ENCODE data around the gene RIF1.

Gene RIF1

DNA sequence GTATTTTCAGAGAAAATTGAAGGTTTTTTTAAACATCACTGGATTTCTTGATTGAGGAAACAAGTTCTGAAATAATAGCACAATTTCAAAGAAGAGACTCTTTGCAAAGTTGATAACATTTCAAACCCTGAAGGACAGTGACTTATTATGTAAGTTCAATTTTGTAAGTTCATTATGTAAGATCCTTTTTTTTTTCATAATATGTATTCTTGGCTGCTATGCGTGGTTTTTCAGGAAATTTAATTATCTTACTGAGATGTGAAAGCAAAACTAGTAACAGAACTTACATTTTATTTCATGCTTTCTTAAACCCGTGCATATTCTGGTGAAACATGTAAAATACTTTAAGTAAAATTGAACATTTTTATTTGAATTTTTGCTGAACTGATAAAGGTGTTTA is 65.4 kb downstream of the RIF1 start:
- TF ChIP-seq, protein P1, sequence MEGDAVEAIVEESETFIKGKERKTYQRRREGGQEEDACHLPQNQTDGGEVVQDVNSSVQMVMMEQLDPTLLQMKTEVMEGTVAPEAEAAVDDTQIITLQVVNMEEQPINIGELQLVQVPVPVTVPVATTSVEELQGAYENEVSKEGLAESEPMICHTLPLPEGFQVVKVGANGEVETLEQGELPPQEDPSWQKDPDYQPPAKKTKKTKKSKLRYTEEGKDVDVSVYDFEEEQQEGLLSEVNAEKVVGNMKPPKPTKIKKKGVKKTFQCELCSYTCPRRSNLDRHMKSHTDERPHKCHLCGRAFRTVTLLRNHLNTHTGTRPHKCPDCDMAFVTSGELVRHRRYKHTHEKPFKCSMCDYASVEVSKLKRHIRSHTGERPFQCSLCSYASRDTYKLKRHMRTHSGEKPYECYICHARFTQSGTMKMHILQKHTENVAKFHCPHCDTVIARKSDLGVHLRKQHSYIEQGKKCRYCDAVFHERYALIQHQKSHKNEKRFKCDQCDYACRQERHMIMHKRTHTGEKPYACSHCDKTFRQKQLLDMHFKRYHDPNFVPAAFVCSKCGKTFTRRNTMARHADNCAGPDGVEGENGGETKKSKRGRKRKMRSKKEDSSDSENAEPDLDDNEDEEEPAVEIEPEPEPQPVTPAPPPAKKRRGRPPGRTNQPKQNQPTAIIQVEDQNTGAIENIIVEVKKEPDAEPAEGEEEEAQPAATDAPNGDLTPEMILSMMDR (conservative IDR thresholded peaks at IDR 0.05) = no peak
- TF ChIP-seq ZFX (IDR thresholded peaks at IDR 0.05) = no peak
- no peak overlapping the region for H3K27ac ChIP-seq

DNA sequence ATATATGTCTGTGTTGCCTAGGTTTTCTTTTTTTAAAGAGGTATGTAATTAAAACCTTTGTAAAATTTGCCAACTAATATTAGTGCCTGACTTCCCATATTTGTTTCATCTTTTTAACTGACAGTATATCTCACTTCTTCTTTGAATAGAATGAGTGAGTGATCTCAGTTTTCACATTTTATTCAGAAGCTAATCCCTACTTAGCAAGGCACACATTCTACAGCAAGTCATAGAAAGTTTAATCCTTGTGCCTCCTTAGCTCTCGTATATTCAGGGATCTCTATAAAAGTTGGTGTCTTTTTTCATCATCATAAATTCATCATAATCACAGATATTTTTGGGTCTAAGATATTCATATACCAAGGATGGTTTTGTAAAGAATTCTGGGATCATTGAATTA is 66.6 kb downstream of the RIF1 start:
- H3K27ac ChIP-seq = no peak overlapping the region
- TF ChIP-seq, protein P1 (conservative IDR thresholded peaks at IDR 0.05) = no peak
- TF ChIP-seq ZFX (IDR thresholded peaks at IDR 0.05) = no peak

DNA sequence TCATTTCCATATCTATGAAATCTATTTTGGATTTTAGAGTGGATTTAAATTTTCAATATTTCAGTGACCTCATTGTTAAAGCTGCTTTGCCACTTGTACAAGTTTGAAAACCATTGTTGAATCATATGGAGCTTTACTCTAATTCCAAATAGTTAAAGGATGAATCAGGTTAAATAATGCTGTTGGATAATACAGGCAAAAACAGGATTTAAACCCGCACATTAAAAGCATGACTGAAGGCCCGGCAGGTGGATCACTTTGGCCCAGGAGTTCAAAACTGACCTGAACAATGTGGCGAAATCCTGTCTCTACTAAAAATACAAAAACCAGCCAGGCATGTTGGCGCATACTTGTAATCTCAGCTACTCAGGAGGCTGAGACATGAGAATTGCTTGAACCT is 68.3 kb downstream of the RIF1 start:
- no peak overlapping the region for H3K27ac ChIP-seq
- TF ChIP-seq, protein P1 (conservative IDR thresholded peaks at IDR 0.05) = no peak
- no peak for TF ChIP-seq ZFX (IDR thresholded peaks at IDR 0.05)

DNA sequence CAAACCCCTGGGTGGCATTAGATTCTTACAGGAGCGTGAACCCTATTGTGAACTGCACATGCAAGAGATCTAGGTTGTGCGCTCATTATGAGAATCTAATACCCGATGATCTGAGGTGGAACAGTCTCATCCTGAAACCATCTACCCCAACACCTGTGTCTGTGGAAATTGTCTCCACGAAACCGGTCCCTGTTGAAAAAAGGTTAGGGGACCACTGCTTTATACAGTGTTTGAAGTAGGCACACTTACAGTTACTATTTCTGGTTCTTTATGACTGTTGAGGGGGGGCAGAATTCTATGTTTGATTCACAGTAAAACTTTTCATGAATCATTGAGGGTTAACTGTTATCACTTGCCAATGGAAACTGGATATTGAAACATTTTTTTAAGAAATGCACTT is 72.0 kb downstream of the RIF1 start:
- TF ChIP-seq, protein P1 (conservative IDR thresholded peaks at IDR 0.05) = no peak
- TF ChIP-seq ZFX (IDR thresholded peaks at IDR 0.05) = no peak
- H3K27ac ChIP-seq = no peak overlapping the region

DNA sequence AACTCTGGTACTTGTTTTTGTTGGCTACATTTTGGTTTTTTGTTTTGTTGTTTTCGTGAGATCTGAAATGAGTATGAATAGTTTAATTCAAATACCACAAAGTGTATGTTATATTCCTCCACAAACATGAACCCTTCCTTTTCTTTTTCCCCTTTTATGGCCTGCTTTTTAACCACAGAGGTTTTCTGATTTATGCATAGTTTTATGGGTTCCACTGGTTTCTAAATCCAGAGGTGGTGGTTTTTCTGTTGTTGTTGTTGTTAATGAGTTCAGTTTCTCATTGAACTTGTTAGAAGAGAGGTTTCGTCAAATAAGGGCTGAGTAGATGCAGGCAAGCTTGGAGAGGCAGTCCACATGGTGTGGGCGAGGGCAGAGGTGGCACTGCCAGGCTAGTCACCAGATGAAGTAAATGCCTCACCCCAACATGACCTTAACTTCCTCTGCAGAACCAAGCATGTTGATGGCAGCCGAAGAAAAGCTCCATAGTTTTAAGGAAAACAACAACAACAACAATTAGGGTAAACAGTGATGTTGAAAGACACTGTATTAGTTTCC is 72.5 kb downstream of the RIF1 start:
- TF ChIP-seq, protein P1 (conservative IDR thresholded peaks at IDR 0.05) = no peak
- no peak for TF ChIP-seq ZFX (IDR thresholded peaks at IDR 0.05)
- H3K27ac ChIP-seq = no peak overlapping the region

DNA sequence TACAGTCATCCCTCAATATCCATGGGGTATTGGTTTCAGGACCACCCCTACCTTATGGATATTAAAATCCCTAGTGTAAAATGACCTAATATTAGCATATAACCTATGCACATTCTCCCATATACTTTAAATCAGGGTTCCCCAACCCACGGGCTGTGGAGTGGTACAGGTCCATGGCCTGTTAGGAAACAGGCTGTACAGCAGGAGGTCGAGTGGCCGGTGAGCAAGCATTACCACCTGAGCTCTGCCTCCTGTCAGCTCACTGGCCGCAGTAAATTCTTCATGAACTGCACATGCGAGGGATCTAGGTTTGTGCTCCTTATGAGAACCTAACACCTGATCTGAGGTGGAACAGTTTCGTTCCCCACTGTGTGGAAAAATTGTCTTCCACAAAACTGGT is 73.8 kb downstream of the RIF1 start:
- no peak overlapping the region for H3K27ac ChIP-seq
- no peak for TF ChIP-seq ZFX (IDR thresholded peaks at IDR 0.05)
- TF ChIP-seq, protein P1 (conservative IDR thresholded peaks at IDR 0.05) = no peak

DNA sequence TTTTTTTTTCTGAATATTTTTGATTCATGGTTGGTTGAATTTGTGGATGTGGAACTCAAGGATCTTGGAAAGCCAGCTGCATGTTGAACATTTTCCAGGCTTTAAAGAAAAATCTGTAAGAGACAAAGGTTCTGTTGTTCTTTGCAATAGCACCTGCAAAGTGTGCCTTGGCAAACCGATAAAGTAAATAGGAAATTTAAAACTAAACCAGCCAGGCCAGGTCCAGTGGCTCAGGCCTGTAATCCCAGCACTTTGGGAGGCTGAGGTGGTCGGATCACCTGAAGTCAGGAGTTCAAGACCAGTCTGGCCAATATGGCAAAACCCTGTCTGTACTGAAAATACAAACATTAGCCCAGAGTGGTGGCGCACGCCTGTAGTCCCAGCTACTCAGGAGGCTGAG is 74.4 kb downstream of the RIF1 start:
- H3K27ac ChIP-seq = no peak overlapping the region
- TF ChIP-seq ZFX (IDR thresholded peaks at IDR 0.05) = no peak
- TF ChIP-seq, protein P1 (conservative IDR thresholded peaks at IDR 0.05) = no peak

Measured in C4-2B (cell line).